T1000 (cell line): ENCODE data around the gene AHNAK.

Source experiments
- DNase-seq: peaks from one replicate; lab custom pipeline; 2025; ENCODE audit warnings: mixed read lengths; lab: John Stamatoyannopoulos, UW

AHNAK gene

DNA sequence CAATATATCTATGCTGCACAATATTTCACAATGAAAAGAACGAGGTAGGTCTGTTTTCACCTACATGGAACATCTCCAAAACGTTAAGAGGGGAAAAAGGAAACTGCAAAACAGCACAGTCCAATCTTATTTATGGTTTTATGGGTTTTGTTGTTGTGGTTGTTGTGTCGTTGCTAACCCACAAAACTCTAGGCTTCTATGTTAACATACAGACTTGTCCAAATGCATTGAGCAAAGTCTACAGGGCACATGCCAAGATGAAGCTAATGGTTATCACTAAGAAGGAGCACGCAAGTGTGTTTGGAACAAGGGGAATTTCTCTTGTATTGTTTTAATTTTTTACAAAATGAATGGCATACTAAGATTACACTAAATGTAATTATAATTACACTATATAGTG is 48.6 kb downstream of the AHNAK start:
- DNase-seq, result no peak

DNA sequence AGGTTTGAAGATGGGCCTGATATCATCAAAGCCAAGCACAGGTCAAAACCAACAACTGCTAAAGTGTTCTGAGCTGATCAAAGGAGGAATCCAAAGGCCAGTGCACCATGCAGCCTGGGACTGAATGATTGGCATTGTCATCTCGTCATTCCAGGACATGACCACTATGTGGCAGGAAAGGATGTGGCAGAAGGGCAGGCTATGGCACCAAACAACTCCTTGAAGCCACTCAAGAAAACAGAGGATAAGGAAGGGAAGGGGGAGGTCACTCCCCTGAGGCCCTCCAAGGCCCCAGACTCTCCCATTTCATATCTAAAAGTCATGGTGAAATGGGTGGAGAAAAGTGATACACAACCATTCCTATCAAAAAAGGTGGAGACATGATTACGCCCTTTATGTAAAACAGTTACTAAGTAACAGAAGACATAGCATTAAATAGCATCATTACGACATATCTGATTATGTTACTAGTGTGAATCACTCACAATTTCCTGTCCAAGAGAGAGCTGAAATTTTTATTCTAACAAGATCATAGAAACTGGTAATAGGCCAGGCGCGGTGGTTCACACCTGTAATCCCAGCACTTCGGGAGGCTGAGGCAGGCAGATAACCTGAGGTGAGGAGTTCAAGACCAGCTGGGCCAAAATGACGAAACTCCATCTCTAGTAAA is 49.3 kb downstream of the AHNAK start:
- DNase-seq, result no peak

DNA sequence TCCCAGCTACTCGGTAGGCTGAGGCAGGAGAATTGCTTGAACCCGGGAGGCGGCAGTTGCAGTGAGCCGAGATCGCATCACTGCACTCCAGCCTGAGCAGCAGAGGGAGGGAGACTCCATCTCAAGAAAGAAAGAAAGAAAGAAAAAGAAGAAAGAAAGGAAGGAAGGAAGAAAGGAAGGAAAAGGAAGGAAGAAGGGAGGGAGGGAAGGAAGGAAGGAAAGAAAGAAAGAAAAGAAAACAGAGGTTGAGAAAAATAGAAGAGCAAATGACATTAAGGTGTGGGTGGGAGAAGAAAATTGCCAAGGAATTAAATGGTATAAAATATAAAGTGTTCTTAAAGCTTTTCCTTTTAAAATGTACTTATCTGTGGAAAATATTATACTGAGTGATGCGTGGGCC is 49.9 kb downstream of the AHNAK start:
- DNase-seq, result no peak

DNA sequence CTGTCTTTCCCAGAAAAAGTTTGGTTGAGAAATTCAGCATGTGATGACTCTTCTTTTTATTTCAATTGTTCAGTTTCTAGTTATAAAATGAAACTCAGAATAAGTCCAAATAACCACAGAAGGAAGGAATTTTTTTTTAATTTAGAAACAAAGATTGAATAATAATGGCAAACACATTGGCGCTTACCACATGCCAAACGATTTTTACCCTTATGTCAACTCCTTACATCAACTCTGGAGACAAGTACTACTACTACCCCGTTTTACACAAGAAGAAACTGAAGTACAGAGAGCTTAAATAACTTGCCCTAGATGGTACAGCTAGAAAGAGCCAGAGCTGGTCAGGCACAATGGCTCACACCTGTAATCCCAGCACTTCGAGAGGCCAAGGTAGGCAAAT is 52.4 kb downstream of the AHNAK start:
- no peak for DNase-seq

GRCh38 chr11:62493801-62494200 is 52.8 kb downstream of the AHNAK start:
- no peak for DNase-seq

GRCh38 chr11:62492586-62492985 is 54.0 kb downstream of the AHNAK start:
- DNase-seq, result no peak

GRCh38 chr11:62491571-62492329 is 54.9 kb downstream of the AHNAK start:
- DNase-seq, result no peak

DNA sequence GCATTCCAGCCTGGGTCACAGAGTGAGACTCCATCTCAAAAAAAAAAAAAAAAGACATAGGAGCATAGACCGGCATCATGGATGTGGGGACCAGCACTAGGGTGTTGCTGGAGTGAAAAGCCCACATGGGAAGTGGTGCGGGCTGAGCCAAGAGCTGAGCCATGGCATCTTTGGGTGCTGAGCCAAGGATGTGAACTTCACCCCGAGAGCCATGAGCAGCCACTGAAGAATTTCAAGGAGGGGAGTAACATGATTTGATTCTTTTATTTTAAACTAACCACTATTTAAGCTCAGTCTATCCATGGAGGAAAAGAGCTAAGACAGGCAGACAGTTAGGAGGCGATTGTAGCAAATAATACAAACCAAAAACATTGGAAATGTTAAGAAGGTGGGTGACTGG is 57.4 kb downstream of the AHNAK start:
- no peak for DNase-seq

DNA sequence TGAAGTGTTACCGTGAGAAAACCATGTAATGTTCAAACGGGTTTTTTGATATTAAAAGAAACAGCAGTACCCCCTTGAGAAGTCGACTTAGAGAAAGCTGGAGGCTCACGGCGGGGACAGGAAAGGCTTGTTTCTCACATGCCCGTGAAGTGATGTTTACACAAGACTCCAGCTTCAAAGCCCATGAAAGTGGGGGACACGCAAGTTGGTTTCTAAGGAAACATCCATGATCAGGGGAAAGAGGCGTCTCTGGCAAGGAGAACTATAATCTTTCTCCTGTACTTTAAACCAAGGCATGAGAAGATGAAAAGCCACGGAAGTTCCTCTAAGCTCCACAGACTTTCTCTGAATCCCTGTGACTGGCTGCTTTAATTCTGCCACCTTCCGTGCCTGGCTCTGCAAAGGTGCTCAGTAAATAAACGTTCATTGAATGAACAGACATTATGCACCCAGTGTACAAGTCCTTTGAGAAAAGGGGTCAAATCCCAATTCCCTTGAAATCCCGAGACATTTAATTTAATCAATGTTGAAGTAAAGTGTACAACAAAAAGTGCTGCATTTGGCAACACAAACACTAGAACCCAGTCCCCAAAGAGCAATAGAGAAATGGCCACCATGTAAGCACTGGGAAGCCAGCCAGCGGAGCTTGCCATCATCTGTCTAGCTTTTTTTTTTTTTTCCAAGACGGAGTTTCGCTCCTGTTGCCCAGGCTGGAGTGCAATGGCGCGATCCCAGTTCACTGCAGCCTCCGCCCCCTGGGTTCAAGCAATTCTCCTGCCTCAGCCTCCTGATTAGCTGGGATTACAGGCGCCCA is 58.7 kb downstream of the AHNAK start:
- DNase-seq, result no peak

DNA sequence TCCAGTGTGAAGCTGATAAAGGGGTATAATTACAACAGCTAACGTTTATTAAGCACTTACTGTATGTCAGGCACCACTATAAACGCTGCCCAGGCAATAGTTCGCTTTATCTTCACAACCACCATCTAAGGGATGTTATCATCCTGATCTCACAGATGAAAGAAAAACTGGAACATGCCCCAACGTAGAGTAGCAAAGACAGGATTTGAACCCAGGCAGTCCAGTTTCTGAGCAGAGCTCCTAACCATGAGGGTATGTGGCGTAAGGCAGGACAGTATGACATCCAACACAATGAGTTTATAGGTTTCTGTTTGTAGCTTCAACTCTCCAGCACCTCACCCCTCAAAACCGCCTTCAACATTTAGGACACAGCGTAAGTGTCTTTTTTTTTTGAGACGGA is 59.5 kb downstream of the AHNAK start:
- no peak for DNase-seq

DNA sequence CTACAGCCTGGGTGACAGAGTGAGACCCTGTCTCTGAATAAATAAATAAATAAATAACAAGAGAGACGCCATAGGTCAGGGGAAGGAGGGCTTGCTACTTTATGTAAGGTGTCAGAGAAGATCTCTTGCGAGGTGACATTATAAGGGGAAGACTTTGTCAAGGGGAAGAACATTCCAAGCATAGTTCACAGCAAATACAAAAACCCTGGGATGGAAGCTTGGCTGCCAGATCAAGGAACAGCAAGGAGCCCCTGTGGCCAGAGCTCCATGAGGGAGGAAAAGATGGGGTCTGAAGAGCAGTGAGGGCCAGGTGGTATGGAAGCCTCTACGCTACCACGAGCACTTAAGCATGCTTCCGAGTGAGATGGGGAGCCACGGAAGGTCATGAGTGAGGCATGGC is 62.3 kb downstream of the AHNAK start:
- no peak for DNase-seq

DNA sequence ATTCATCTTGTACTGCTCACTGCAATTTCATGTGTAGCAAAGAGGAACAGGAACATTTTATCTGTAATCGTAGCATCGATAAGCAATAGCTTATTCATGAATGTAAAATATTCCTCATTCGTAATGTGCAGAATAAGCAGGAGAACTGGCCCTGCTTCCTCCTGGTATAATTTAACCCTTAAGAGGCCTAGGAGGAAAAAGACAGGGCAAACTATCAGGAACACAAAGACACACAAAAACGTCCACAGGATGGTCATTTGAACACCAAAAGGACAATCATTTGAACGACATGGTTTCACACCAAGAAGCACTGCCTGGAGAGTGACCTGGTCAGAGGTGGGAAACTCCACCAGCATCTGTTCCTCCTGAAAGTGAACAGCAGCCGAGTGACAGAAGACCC is 63.9 kb downstream of the AHNAK start:
- no peak for DNase-seq

- no peak for DNase-seq
Observed at GRCh38 chr11:62479631-62480201, 66.9 kb downstream of the AHNAK start.

DNA sequence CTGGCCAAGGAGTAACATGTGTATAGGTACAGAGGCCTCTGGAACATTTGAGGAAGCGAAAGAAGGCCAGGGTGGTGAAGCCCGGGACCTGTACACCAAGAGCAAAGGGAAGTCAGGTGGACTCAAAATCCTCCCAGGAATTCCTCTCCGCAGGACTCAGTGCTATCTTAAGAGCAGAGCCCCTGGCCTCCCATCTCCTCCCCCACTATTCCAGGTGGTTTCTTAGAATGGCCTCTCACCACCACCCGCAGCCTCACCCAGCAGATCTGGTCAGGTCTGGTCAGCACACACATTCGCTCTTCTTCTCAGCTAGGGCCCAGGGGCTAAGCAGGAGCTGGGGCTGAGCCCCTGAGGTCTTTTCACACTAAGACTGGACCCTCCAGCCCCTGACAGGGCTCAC is 68.7 kb downstream of the AHNAK start:
- no peak for DNase-seq

DNA sequence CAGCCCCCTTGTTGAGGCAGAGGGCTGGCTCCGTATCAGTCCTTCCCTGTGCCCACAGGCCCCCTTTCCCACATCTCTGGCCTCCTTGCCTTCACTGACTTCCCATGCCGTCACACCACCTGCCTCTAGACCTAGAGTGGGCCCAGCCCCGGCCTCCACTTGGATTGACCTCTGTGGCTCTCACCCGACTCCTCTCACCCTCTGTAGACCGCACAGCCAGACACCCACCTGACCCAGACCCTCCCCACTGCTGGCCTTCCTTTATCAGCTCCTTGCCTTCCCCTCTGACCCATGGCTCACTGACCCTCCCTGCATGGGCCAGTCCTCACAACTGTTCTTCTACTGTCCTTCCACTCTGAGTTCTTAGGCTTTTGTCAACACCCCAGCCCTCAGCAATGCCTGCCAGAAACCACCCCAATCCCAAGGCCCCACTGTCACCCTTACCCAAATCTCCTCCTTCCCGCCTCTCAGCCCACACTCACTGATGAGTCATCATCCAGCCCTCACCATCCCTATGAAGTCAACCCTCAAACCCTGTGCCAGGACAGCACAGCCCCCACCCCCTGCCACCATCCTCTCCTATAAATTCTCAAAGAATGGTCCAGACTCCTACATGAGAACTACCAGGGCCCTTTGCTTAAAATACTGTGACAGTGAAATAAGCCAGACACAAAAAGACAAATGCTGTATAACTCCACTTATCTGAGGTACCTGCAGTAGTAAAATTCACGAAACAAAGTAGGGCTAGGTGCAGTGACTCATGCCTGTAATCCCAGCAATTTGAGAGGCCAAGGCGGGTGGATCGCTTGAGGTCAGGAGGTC is 74.3 kb downstream of the AHNAK start:
- DNase-seq, result peak; percentile 59

DNA sequence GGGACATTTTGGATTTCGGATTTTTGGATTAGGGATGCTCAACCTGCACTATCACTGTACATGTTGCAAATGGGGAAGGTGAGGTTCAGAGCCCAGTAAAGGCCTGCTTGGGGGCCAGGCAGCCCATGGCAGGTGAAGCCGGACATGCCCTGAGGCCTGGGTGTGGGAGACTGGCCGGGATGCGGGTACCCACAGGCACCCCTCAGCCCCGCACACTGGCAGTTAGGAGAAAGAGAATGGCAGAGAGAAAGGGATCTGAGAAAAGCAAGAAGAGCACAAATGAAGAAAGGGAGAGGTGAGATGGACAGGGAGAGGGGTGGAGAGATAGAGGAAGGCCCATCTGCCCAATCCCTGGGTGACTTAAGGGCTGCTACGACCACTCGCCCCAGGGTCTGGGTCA is 75.0 kb downstream of the AHNAK start:
- no peak for DNase-seq

DNA sequence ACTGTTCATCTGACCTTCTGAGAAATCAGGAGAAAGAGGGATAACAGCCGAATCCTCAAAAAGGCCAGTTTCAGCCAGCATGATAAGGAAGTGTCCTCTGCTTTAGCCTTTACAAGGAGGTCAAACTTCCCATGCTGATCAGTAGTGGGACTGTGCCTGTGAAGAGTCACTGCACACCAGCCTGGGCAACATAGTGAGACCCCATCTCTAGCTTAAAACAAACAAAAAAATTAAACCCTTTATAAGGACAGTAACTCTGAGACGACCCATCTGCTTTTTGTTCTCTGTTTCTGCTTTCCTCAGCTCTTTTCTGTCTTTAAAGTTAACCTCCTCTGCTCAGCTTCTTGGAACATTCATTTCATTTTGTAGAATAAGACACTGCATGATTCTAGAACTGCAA is 78.0 kb downstream of the AHNAK start:
- DNase-seq, result no peak

- no peak for DNase-seq
Observed at GRCh38 chr11:62466444-62466843, 80.2 kb downstream of the AHNAK start.

- DNase-seq, result no peak
Observed at GRCh38 chr11:62464655-62465054, 82.0 kb downstream of the AHNAK start.

DNA sequence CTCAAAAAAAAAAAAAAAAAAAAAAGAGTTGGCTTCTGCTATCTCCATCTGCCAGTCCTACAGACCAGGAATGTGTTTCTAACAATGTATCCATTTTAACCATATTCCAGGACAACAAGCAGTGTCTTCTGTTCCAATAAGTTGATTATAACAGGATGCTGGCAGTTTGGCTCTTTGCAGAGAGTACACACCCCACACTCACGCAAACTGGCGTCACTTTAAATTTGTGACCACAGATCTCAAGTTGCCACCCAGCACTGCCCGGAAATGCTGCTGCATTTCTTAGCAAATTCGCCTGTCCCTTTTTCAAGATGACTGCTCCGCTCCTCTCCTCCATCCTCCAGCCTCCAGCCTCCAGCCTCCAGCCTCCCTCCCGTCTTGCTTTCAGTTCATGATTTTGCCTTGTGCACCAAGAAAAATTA is 83.5 kb downstream of the AHNAK start:
- DNase-seq, result no peak

GRCh38 chr11:62462508-62462892 is 84.1 kb downstream of the AHNAK start:
- DNase-seq, result no peak
